PC-3 (cell line): ENCODE measurements around the gene HKDC1. TPM values are rescaled to one million over a fixed set of nuclear protein-coding genes. Genes with fewer than 3 reads are reported as not detected.

ENCODE experiments used
- ATAC-seq: fragments of 200-7000 bp; cut with Tn5 transposase; 2 replicates; pipeline ENCODE4 v1.9.1; 2020; ENCODE audit warnings: mild to moderate bottlenecking, moderate library complexity
- BruUV-seq: library from RNA; stranded (reverse); fragments of 400-500 nt; replicated peaks from 2 replicates; lab custom pipeline; 2021; lab: Mats Ljungman, UMichigan
- CTCF ChIA-PET: fragments of 300-600 bp; sonication (Branson Sonifier 250); formaldehyde crosslinking; loops from one replicate; lab custom pipeline; 2022; ENCODE audit warnings: antibody characterized with exemption; lab: Charles Lee
- POLR2A ChIA-PET: fragments of 300-600 bp; sonication (Branson Sonifier 250); formaldehyde crosslinking; loops from one replicate; lab custom pipeline; 2022; ENCODE audit warnings: antibody characterized with exemption; ENCODE audit not compliant: unreplicated experiment; lab: Charles Lee
- DNase-seq: peaks from one replicate; pipeline ENCODE4 v3.0.0-alpha.2; 2015
- H2AFZ ChIP-seq: fragments of 300-600 bp; sonication (generic); 2 replicates; pipeline ENCODE4 v1.6.0; 2016; ENCODE audit warnings: antibody characterized with exemption, low read length
- H3F3A ChIP-seq: fragments of 300-600 bp; sonication (generic); one replicate; pipeline ENCODE4 v1.6.0; 2017; ENCODE audit warnings: antibody characterized with exemption, low read length, control low read depth, mild to moderate bottlenecking; ENCODE audit not compliant: unreplicated experiment
- H3K27ac ChIP-seq: fragments of 300-600 bp; sonication (generic); 2 replicates; pipeline ENCODE4 v1.5.1; 2016; ENCODE audit warnings: mild to moderate bottlenecking, low read length
- H3K27me3 ChIP-seq: fragments of 300-600 bp; sonication (generic); 2 replicates; pipeline ENCODE4 v1.6.1; 2016; ENCODE audit warnings: low read length, mixed read lengths
- H3K36me3 ChIP-seq: fragments of 300-600 bp; sonication (generic); 2 replicates; pipeline ENCODE4 v1.6.1; 2016; ENCODE audit warnings: low read depth, mixed run types, low read length, mixed read lengths
- H3K4me1 ChIP-seq: fragments of 300-600 bp; sonication (generic); 2 replicates; pipeline ENCODE4 v1.5.1; 2016; ENCODE audit warnings: low read length; ENCODE audit not compliant: insufficient read depth
- H3K4me2 ChIP-seq: fragments of 300-600 bp; sonication (generic); 2 replicates; pipeline ENCODE4 v1.6.0; 2016; ENCODE audit warnings: low read length
- H3K4me3 ChIP-seq: fragments of 300-600 bp; sonication (generic); 2 replicates; pipeline ENCODE4 v1.5.1; 2016; ENCODE audit warnings: mild to moderate bottlenecking, low read length, mixed read lengths
- H3K79me2 ChIP-seq: fragments of 300-600 bp; sonication (generic); 2 replicates; pipeline ENCODE4 v1.6.1; 2017; ENCODE audit warnings: low read length, mixed read lengths
- H3K9ac ChIP-seq: fragments of 300-600 bp; sonication (generic); 2 replicates; pipeline ENCODE4 v1.6.0; 2016; ENCODE audit warnings: mild to moderate bottlenecking, low read length
- H3K9me2 ChIP-seq: fragments of 300-600 bp; sonication (generic); replicated peaks from 2 replicates; pipeline ENCODE4 v1.6.1; 2016; ENCODE audit warnings: mixed run types, low read length, mixed read lengths
- H3K9me3 ChIP-seq: fragments of 300-600 bp; sonication (generic); 2 replicates; pipeline ENCODE4 v1.6.1; 2016; ENCODE audit warnings: low read length, mixed read lengths
- H4K20me1 ChIP-seq: fragments of 300-600 bp; sonication (generic); 2 replicates; pipeline ENCODE4 v1.6.1; 2016; ENCODE audit warnings: low read length, mixed read lengths
- EZH2 ChIP-seq: fragments of 300-600 bp; sonication (generic); IDR thresholded peaks from one replicate; pipeline ENCODE4 v1.6.1; 2017; ENCODE audit warnings: antibody characterized with exemption, mild to moderate bottlenecking, low read length; ENCODE audit not compliant: unreplicated experiment
- EZH2phosphoT487 ChIP-seq: fragments of 300-600 bp; sonication (generic); IDR thresholded peaks from 2 replicates; pipeline ENCODE4 v1.6.1; 2018; ENCODE audit warnings: mild to moderate bottlenecking, antibody characterized with exemption, low read length, borderline replicate concordance
- intact Hi-C: fragments of 100-400 bp; cut with micrococcal nuclease; formaldehyde crosslinking; loops from 2 replicates; pipeline ENCODE4 v1.9.0; 2023
- total RNA-seq: library from RNA; depleted of rRNA; stranded (reverse); fragments of >200 nt; gene quantifications from 2 replicates; pipeline ENCODE4 v1.2.3, GENCODE V29; 2014
- TF ChIP-seq, protein P1 (sequence below): fragments of 300-600 bp; sonication (generic); conservative IDR thresholded peaks from 2 replicates; pipeline ENCODE4 v1.5.1; 2017; ENCODE audit warnings: antibody characterized with exemption, low read depth, mild to moderate bottlenecking, low read length

The HKDC1 gene
- total RNA-seq, 1 experiment from 2014 or later, result 0.44 TPM

DNA sequence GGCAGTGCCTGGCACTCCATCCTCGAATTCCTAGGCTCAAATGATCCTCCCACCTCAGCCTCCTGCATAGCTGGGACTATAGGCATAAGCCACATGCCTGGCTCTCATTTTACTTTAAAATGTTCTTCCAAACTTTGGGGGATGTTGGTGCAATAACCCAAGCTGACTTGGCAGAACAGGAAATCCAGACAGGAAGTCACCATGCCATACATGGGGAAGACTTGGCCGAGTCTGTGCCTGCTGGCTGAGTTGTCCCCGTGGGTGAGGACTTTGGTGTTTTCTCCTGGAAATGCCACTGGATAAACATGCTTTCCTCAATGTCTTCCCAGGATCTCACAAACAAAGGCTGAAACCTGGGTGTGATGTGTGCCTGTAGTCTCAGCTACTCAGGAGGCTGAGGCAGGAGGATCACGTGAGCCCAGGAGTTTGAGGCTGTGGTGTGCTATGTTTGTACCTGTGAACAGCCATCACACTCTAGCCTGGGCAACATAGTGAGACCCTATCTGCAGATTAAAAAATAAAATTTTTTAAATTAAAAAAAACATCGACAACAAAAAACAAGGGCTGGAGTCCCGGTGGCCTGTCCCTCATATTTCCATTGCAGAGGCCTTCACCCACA, 19.8 kb downstream of the HKDC1 start:
- H3K27ac ChIP-seq, result no peak overlapping the region
- DNase-seq (peak; percentile 42), ATAC-seq (no peak; the same call in 1 of the 2 replicates)
- H3K4me1 ChIP-seq, result peaks cover 25% of the 10 kb centered on the region
- H3K9ac ChIP-seq, result no peak overlapping the region
- H3K9me2 ChIP-seq, result no peaks in the 10 kb centered on the region
- TF ChIP-seq, protein P1, sequence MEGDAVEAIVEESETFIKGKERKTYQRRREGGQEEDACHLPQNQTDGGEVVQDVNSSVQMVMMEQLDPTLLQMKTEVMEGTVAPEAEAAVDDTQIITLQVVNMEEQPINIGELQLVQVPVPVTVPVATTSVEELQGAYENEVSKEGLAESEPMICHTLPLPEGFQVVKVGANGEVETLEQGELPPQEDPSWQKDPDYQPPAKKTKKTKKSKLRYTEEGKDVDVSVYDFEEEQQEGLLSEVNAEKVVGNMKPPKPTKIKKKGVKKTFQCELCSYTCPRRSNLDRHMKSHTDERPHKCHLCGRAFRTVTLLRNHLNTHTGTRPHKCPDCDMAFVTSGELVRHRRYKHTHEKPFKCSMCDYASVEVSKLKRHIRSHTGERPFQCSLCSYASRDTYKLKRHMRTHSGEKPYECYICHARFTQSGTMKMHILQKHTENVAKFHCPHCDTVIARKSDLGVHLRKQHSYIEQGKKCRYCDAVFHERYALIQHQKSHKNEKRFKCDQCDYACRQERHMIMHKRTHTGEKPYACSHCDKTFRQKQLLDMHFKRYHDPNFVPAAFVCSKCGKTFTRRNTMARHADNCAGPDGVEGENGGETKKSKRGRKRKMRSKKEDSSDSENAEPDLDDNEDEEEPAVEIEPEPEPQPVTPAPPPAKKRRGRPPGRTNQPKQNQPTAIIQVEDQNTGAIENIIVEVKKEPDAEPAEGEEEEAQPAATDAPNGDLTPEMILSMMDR, result no peak
- ChIA-PET POLR2A (no interaction called here), CTCF (interaction anchor here (1.7 kb wide), 1 partner anchor 153 kb away, joined by 5 read pairs; no protein-coding TSS in a partner anchor)
- H3F3A ChIP-seq, result no peaks in the 10 kb centered on the region
- no peaks in the 10 kb centered on the region for H3K36me3 ChIP-seq
- H2AFZ ChIP-seq, result peak overlapping the region; percentile 24; the same call in 1 of the 2 replicates
- BruUV-seq, result no TSS peak
- H3K27me3 ChIP-seq, result no peaks in the 10 kb centered on the region
- no peak overlapping the region for H3K4me3 ChIP-seq
- intact Hi-C loops, result loop anchor here (5.0 kb wide), 3 partner anchors 167 to 397 kb away; no protein-coding TSS in a partner anchor
- H4K20me1 ChIP-seq, result no peaks in the 10 kb centered on the region
- no peak overlapping the region for H3K4me2 ChIP-seq
- no peaks in the 10 kb centered on the region for H3K9me3 ChIP-seq
- no peaks in the 10 kb centered on the region for H3K79me2 ChIP-seq

DNA sequence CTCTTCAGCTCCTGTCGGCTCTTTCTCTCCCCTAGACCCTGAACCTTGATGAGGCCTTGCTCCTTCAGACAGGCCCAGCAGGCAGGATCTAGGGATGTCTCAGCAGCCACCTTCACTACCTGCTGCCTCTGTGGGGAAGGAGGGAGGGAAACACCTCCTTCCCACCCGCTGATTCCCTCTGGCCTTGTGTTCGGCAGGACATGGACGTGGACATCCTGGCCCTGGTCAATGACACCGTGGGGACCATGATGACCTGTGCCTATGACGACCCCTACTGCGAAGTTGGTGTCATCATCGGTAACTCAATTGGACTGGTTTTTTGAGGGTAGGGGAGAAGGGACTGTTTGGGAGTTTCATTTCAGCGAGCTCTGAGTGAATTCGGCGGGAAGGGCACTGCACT, 20.3 kb downstream of the HKDC1 start:
- no peaks in the 10 kb centered on the region for H3K27me3 ChIP-seq
- DNase-seq (no peak), ATAC-seq (no peak)
- H3K4me2 ChIP-seq, result no peak overlapping the region
- H3K4me3 ChIP-seq, result no peak overlapping the region
- H3K4me1 ChIP-seq, result peaks cover 25% of the 10 kb centered on the region
- POLR2A ChIA-PET, result no interaction called here
- H2AFZ ChIP-seq, result no peak overlapping the region
- CTCF ChIA-PET, result interaction anchor here (1.7 kb wide), 1 partner anchor 152 kb away, joined by 5 read pairs; no protein-coding TSS in a partner anchor
- no peaks in the 10 kb centered on the region for H4K20me1 ChIP-seq
- intact Hi-C loops, result no loop called here
- H3K27ac ChIP-seq, result no peak overlapping the region
- no peaks in the 10 kb centered on the region for H3K36me3 ChIP-seq
- TF ChIP-seq EZH2, result no peak
- TF ChIP-seq, protein P1, result no peak
- TF ChIP-seq EZH2phosphoT487, result no peak
- no peaks in the 10 kb centered on the region for H3K9me3 ChIP-seq
- no peaks in the 10 kb centered on the region for H3K79me2 ChIP-seq
- H3F3A ChIP-seq, result no peaks in the 10 kb centered on the region
- no peaks in the 10 kb centered on the region for H3K9me2 ChIP-seq
- no TSS peak for BruUV-seq
- H3K9ac ChIP-seq, result no peak overlapping the region

DNA sequence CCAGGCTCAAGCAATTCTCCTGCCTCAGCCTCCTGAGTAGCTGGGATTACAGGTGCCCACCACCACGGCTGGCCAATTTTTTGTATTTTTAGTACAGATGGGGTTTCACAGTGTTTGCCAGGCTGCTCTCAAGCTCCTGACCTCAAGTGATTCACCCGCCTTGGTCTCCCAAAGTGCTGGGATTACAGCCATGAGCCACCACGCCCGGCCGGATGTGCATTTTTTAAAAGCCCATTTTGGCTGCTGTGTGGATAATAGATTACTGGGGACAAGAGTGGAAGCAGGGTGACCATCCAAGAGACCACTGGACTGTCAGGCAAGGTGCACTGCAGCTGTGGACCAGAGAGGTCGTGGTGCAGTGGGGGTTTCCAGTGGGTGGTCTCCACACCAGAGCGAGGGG, 21.4 kb downstream of the HKDC1 start:
- H3K9me2 ChIP-seq, result no peaks in the 10 kb centered on the region
- intact Hi-C loops, result loop anchor here (1.0 kb wide), 1 partner anchor 151 kb away; no protein-coding TSS in a partner anchor
- TF ChIP-seq EZH2 (no peak), EZH2phosphoT487 (no peak)
- TF ChIP-seq, protein P1, result no peak
- peak overlapping the region; percentile 47 for H2AFZ ChIP-seq
- H3K4me2 ChIP-seq, result peak overlapping the region; percentile 48
- DNase-seq (peak; percentile 85), ATAC-seq (peak; percentile 61)
- no peak overlapping the region for H3K9ac ChIP-seq
- no peaks in the 10 kb centered on the region for H3K27me3 ChIP-seq
- H3K36me3 ChIP-seq, result no peaks in the 10 kb centered on the region
- CTCF ChIA-PET, result interaction anchor here (0.6 to 1.3 kb wide), 5 partner anchors 149 to 281 kb away, joined by 3 read pairs; no protein-coding TSS in a partner anchor
- no peaks in the 10 kb centered on the region for H3K9me3 ChIP-seq
- H3F3A ChIP-seq, result no peaks in the 10 kb centered on the region
- no peak overlapping the region for H3K27ac ChIP-seq
- POLR2A ChIA-PET, result no interaction called here
- H3K4me1 ChIP-seq, result peaks cover 25% of the 10 kb centered on the region
- H3K4me3 ChIP-seq, result no peak overlapping the region
- no peaks in the 10 kb centered on the region for H4K20me1 ChIP-seq
- H3K79me2 ChIP-seq, result no peaks in the 10 kb centered on the region
- no TSS peak for BruUV-seq
